Ishikawa (cell line): ENCODE measurements around the gene APPL2.
A peak's percentile ranks its signal among the peaks of the same experiment; 100 is the strongest.

Source experiments
- EP300 ChIP-seq: IDR thresholded peaks from 2 replicates; pipeline ENCODE4 v1.6.1; 2012; ENCODE audit warnings: borderline replicate concordance
- MAX ChIP-seq: IDR thresholded peaks from 2 replicates; pipeline ENCODE4 v1.6.1; 2012
- NFIC ChIP-seq: IDR thresholded peaks from 2 replicates; pipeline ENCODE4 v1.6.1; 2012
- RAD21 ChIP-seq: IDR thresholded peaks from 2 replicates; pipeline ENCODE4 v1.6.1; 2012; ENCODE audit warnings: low read depth
- TAF1 ChIP-seq: IDR thresholded peaks from 2 replicates; pipeline ENCODE4 v1.6.1; 2012; ENCODE audit warnings: low read depth, mild to moderate bottlenecking
- TEAD4 ChIP-seq: IDR thresholded peaks from 2 replicates; pipeline ENCODE4 v1.6.1; 2012
- USF1 ChIP-seq: IDR thresholded peaks from 2 replicates; pipeline ENCODE4 v1.6.1; 2012
- YY1 ChIP-seq: IDR thresholded peaks from 2 replicates; pipeline ENCODE4 v1.6.1; 2012; ENCODE audit warnings: low read depth

GRCh38 chr12:105279460-105280056 lies 43.6 kb upstream of the APPL2 start:
- TF ChIP-seq NFIC: no peak
- peak; percentile 68 for TF ChIP-seq RAD21
- no peak for TF ChIP-seq EP300
- no peak for TF ChIP-seq TAF1
- no peak for TF ChIP-seq YY1
- no peak for TF ChIP-seq TEAD4
- TF ChIP-seq MAX: no peak
- TF ChIP-seq USF1: no peak
